H9 (cell line): ENCODE results near the gene KDM1B. TPM values are rescaled to one million over a fixed set of nuclear protein-coding genes. Genes with fewer than 3 reads are reported as not detected.
A peak's percentile ranks its signal among the peaks of the same experiment; 100 is the strongest.

Experiments used
- DNase-seq: peaks from one replicate; pipeline ENCODE4 v3.0.0-alpha.2; 2017
- H2AFZ ChIP-seq: one replicate; pipeline ENCODE4 v1.6.1; 2013; ENCODE audit warnings: mild to moderate bottlenecking, low read length, control low read depth, moderate library complexity
- H2AK5ac ChIP-seq: 2 replicates; pipeline ENCODE4 v1.6.1; 2013; ENCODE audit warnings: low read length, control low read depth, mixed read lengths; ENCODE audit not compliant: insufficient read length
- H2BK120ac ChIP-seq: one replicate; pipeline ENCODE4 v1.6.1; 2013; ENCODE audit warnings: low read depth, mild to moderate bottlenecking, low read length, control low read depth, inconsistent platforms; ENCODE audit not compliant: poor library complexity, severe bottlenecking
- H2BK12ac ChIP-seq: 2 replicates; pipeline ENCODE4 v1.6.1; 2013; ENCODE audit warnings: low read length, control low read depth, mixed read lengths, low read depth; ENCODE audit not compliant: insufficient read length
- H2BK15ac ChIP-seq: 2 replicates; pipeline ENCODE4 v1.6.1; 2013; ENCODE audit warnings: low read depth, low read length, control low read depth
- H2BK20ac ChIP-seq: one replicate; pipeline ENCODE4 v1.6.1; 2013; ENCODE audit warnings: low read depth, mild to moderate bottlenecking, low read length, control low read depth, inconsistent platforms; ENCODE audit not compliant: poor library complexity, severe bottlenecking
- H2BK5ac ChIP-seq: 2 replicates; pipeline ENCODE4 v1.6.1; 2013; ENCODE audit warnings: low read length, control low read depth, mixed read lengths; ENCODE audit not compliant: insufficient read length
- H3K14ac ChIP-seq: 2 replicates; pipeline ENCODE4 v1.6.1; 2013; ENCODE audit warnings: low read length, control low read depth; ENCODE audit not compliant: insufficient read depth
- H3K18ac ChIP-seq: 2 replicates; pipeline ENCODE4 v1.6.1; 2013; ENCODE audit warnings: low read depth, mild to moderate bottlenecking, mixed read lengths, low read length, control low read depth; ENCODE audit not compliant: insufficient read length
- H3K23ac ChIP-seq: 2 replicates; pipeline ENCODE4 v1.6.1; 2013; ENCODE audit warnings: low read length, control low read depth, mixed read lengths, low read depth; ENCODE audit not compliant: insufficient read length
- H3K23me2 ChIP-seq: 2 replicates; pipeline ENCODE4 v1.6.1; 2013; ENCODE audit warnings: low read depth, mild to moderate bottlenecking, mixed read lengths, low read length, control low read depth; ENCODE audit not compliant: insufficient read length, poor library complexity, severe bottlenecking
- H3K27ac ChIP-seq: 2 replicates; pipeline ENCODE4 v1.5.1; 2013; ENCODE audit warnings: low read length, control low read depth, mixed read lengths, low read depth; ENCODE audit not compliant: insufficient read length
- H3K27me3 ChIP-seq: 2 replicates; pipeline ENCODE4 v1.6.1; 2013; ENCODE audit warnings: low read length, control low read depth, inconsistent platforms; ENCODE audit not compliant: insufficient read depth
- H3K4ac ChIP-seq: 2 replicates; pipeline ENCODE4 v1.6.1; 2013; ENCODE audit warnings: low read depth, mild to moderate bottlenecking, control low read depth, inconsistent platforms, low read length, moderate library complexity
- H3K4me1 ChIP-seq: 2 replicates; pipeline ENCODE4 v1.6.1; 2013; ENCODE audit warnings: low read length, control low read depth, inconsistent platforms; ENCODE audit not compliant: insufficient read depth
- H3K4me2 ChIP-seq: 2 replicates; pipeline ENCODE4 v1.6.1; 2013; ENCODE audit warnings: low read length, control low read depth, mixed read lengths; ENCODE audit not compliant: insufficient read length, insufficient read depth
- H3K56ac ChIP-seq: 2 replicates; pipeline ENCODE4 v1.6.1; 2013; ENCODE audit warnings: low read depth, mild to moderate bottlenecking, mixed read lengths, low read length, control low read depth; ENCODE audit not compliant: insufficient read length
- H3K79me1 ChIP-seq: 2 replicates; pipeline ENCODE4 v1.6.1; 2013; ENCODE audit warnings: low read depth, mild to moderate bottlenecking, moderate library complexity, low read length, control low read depth, inconsistent platforms; ENCODE audit not compliant: insufficient read depth, poor library complexity, severe bottlenecking
- H3K79me2 ChIP-seq: 2 replicates; pipeline ENCODE4 v1.6.1; 2013; ENCODE audit warnings: low read length, control low read depth, inconsistent platforms; ENCODE audit not compliant: insufficient read depth
- H3K9ac ChIP-seq: 2 replicates; pipeline ENCODE4 v1.6.1; 2013; ENCODE audit warnings: low read length, control low read depth, mixed read lengths; ENCODE audit not compliant: insufficient read length; ENCODE audit errors: extremely low read depth
- H3K9me3 ChIP-seq: one replicate; pipeline ENCODE4 v1.6.1; 2013; ENCODE audit warnings: low read depth, low read length, inconsistent platforms; ENCODE audit not compliant: control insufficient read depth
- H3T11ph ChIP-seq: one replicate; pipeline ENCODE4 v1.6.1; 2013; ENCODE audit warnings: mild to moderate bottlenecking, low read length, control low read depth, inconsistent platforms
- H4K20me1 ChIP-seq: one replicate; pipeline ENCODE4 v1.6.1; 2013; ENCODE audit not compliant: control insufficient read depth, insufficient read length, insufficient read depth
- H4K5ac ChIP-seq: 2 replicates; pipeline ENCODE4 v1.6.1; 2013; ENCODE audit warnings: low read depth, mild to moderate bottlenecking, mixed read lengths, low read length, control low read depth; ENCODE audit not compliant: insufficient read length
- H4K8ac ChIP-seq: replicated peaks from 2 replicates; pipeline ENCODE4 v1.6.1; 2013; ENCODE audit warnings: low read length, control low read depth, mixed read lengths, low read depth; ENCODE audit not compliant: insufficient read length
- H4K91ac ChIP-seq: 2 replicates; pipeline ENCODE4 v1.6.1; 2013; ENCODE audit warnings: low read depth, mild to moderate bottlenecking, moderate library complexity, mixed read lengths, low read length, control low read depth; ENCODE audit not compliant: insufficient read length
- H3K27ac Mint-ChIP-seq, 3 experiments: 2 replicates in 2 of 3; 3 replicates in 1 of 3; pipeline ENCODE4 v1.8.0; 2020 to 2021; ENCODE audit warnings: mixed read lengths in 3 of 3, mild to moderate bottlenecking in 1 of 3, moderate library complexity in 1 of 3
- H3K27me3 Mint-ChIP-seq: 2 replicates; pipeline ENCODE4 v1.8.0; 2021; ENCODE audit warnings: low read depth, mild to moderate bottlenecking, moderate library complexity, mixed read lengths
- H3K36me3 Mint-ChIP-seq, 3 experiments: 2 replicates in 2 of 3; 3 replicates in 1 of 3; pipeline ENCODE4 v1.8.0; 2020 to 2021; ENCODE audit warnings: low read depth in 3 of 3, mixed read lengths in 3 of 3; ENCODE audit not compliant: insufficient read depth in 1 of 3
- H3K4me1 Mint-ChIP-seq, 2 experiments: 2 replicates each; pipeline ENCODE4 v1.8.0; 2020; ENCODE audit warnings: mixed read lengths in 2 of 2
- H3K4me3 Mint-ChIP-seq, 2 experiments: 2 replicates in 1 of 2; 3 replicates in 1 of 2; pipeline ENCODE4 v1.8.0; 2020 to 2021; ENCODE audit warnings: mild to moderate bottlenecking in 2 of 2, mixed read lengths in 2 of 2, moderate library complexity in 1 of 2
- H3K9me3 Mint-ChIP-seq, 2 experiments: 2 replicates in 1 of 2; 3 replicates in 1 of 2; pipeline ENCODE4 v1.8.0; 2020; ENCODE audit warnings: mild to moderate bottlenecking in 2 of 2, mixed read lengths in 2 of 2, moderate library complexity in 1 of 2
- CTCF ChIP-seq: fragments of 200-600 bp; sonication (generic); conservative IDR thresholded peaks from 3 replicates; pipeline ENCODE4 v1.8.0; 2021; ENCODE audit warnings: antibody characterized with exemption, mild to moderate bottlenecking
- WGBS: extraction: QIAGEN DNeasy Blood & Tissue Kit; methylation state at CpG from one replicate; pipeline ENCODE4 v1.1.7; 2013; ENCODE audit warnings: missing lambda C conversion rate, low lambda C conversion rate, mixed read lengths; ENCODE audit not compliant: insufficient read length; ENCODE audit errors: extremely low coverage; 5-methylcytosine and 5-hydroxymethylcytosine counted together
- total RNA-seq: library from RNA; stranded (reverse); gene quantifications from 2 replicates; pipeline ENCODE4 v1.2.1, GENCODE V29; 2021

Gene KDM1B
- total RNA-seq, 1 experiment from 2014 or later = 5.4 TPM

- H3K79me1 ChIP-seq = no peaks in the 10 kb centered on the region
- Mint-ChIP-seq H3K4me3 (peak overlapping the region; percentile 40 to 49; a peak in 4 of 5 replicates), H3K4me1 (peaks cover 8 to 9% of the 10 kb centered on the region in 2 experiments), H3K27me3 (peaks cover 21% of the 10 kb centered on the region), H3K36me3 (no peaks in the 10 kb centered on the region), H3K27ac (peak overlapping the region in 1 of 3 experiments; percentile 15; a peak in 1 of 7 replicates), H3K9me3 (no peaks in the 10 kb centered on the region; a peak in 1 of 5 replicates)
- no peak overlapping the region for H3K4me2 ChIP-seq
- H2AFZ ChIP-seq = no peak overlapping the region
- no peak overlapping the region for H2BK15ac ChIP-seq
- no peak overlapping the region for H2BK12ac ChIP-seq
- H3K18ac ChIP-seq = no peak overlapping the region
- H2BK20ac ChIP-seq = no peak overlapping the region
- H4K91ac ChIP-seq = no peak overlapping the region
- no peak overlapping the region for H3K56ac ChIP-seq
- H3K9ac ChIP-seq = no peak overlapping the region
- H2BK120ac ChIP-seq = no peak overlapping the region
- H3K23ac ChIP-seq = no peak overlapping the region
- H3K23me2 ChIP-seq = peaks cover 5% of the 10 kb centered on the region
- no peaks in the 10 kb centered on the region for H3K27me3 ChIP-seq
- no peaks in the 10 kb centered on the region for H3K9me3 ChIP-seq
- H3K14ac ChIP-seq = no peak overlapping the region
- no peak overlapping the region for H2AK5ac ChIP-seq
- peak; percentile 69 for DNase-seq
- WGBS = no CpG with 5 or more reads among the region's 19 CpGs
- H3K4ac ChIP-seq = no peak overlapping the region
- no peak overlapping the region for H4K5ac ChIP-seq
- no peak overlapping the region for H2BK5ac ChIP-seq
- H4K8ac ChIP-seq = no peak overlapping the region
- H3K79me2 ChIP-seq = no peaks in the 10 kb centered on the region
- H4K20me1 ChIP-seq = no peaks in the 10 kb centered on the region
- no peak overlapping the region for H3K27ac ChIP-seq
- no peaks in the 10 kb centered on the region for H3K4me1 ChIP-seq
- no peak overlapping the region for H3T11ph ChIP-seq
- TF ChIP-seq CTCF = peak; percentile 66
These were observed 33.6 kb upstream of the KDM1B start for GRCh38 chr6:18121580-18122127.
